HEK293 (cell line): ENCODE measurements around the gene ZDHHC3.

Source experiments
- CTCF ChIP-seq: fragments of 450-650 bp; formaldehyde crosslinking; IDR thresholded peaks from 2 replicates; pipeline ENCODE4 v1.5.1; 2016; ENCODE audit warnings: missing biosample characterization, missing genetic modification characterization
- ZNF621 ChIP-seq: fragments of 450-650 bp; formaldehyde crosslinking; IDR thresholded peaks from 2 replicates; pipeline ENCODE4 v1.5.1; 2017; ENCODE audit warnings: missing biosample characterization, missing genetic modification characterization
- TF ChIP-seq, protein P1 (sequence below): fragments of 450-650 bp; formaldehyde crosslinking; IDR thresholded peaks from 2 replicates; pipeline ENCODE4 v1.5.1; 2017; ENCODE audit warnings: missing biosample characterization, missing genetic modification characterization
- TF ChIP-seq, protein P2 (sequence below): fragments of 450-650 bp; formaldehyde crosslinking; IDR thresholded peaks from 2 replicates; pipeline ENCODE4 v1.5.1; 2016; ENCODE audit warnings: missing biosample characterization, missing genetic modification characterization

DNA sequence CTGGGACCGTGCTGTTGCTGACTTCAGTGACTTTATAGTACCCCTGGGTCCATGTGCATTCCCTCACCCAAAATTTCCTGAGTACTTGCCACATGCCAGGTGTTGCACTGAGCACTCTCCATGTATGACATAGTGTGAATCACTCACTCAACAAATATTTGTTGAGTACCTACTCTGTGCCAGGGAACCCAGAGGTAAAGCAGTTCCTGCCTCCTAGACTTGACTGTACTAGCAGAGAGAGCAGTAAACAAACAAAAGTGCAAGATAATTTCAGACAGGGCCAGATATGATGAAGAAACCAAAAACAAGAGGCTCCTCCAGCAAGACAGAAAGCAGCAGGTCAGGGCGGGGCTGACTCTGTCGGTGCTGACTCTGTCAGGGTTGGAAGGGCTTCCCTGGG, 89.4 kb downstream of the ZDHHC3 start:
- TF ChIP-seq CTCF, result no peak
- no peak for TF ChIP-seq ZNF621 (tag by site-specific recombination)
- TF ChIP-seq, protein P1, sequence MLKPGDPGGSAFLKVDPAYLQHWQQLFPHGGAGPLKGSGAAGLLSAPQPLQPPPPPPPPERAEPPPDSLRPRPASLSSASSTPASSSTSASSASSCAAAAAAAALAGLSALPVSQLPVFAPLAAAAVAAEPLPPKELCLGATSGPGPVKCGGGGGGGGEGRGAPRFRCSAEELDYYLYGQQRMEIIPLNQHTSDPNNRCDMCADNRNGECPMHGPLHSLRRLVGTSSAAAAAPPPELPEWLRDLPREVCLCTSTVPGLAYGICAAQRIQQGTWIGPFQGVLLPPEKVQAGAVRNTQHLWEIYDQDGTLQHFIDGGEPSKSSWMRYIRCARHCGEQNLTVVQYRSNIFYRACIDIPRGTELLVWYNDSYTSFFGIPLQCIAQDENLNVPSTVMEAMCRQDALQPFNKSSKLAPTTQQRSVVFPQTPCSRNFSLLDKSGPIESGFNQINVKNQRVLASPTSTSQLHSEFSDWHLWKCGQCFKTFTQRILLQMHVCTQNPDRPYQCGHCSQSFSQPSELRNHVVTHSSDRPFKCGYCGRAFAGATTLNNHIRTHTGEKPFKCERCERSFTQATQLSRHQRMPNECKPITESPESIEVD, result no peak
- TF ChIP-seq, protein P2, sequence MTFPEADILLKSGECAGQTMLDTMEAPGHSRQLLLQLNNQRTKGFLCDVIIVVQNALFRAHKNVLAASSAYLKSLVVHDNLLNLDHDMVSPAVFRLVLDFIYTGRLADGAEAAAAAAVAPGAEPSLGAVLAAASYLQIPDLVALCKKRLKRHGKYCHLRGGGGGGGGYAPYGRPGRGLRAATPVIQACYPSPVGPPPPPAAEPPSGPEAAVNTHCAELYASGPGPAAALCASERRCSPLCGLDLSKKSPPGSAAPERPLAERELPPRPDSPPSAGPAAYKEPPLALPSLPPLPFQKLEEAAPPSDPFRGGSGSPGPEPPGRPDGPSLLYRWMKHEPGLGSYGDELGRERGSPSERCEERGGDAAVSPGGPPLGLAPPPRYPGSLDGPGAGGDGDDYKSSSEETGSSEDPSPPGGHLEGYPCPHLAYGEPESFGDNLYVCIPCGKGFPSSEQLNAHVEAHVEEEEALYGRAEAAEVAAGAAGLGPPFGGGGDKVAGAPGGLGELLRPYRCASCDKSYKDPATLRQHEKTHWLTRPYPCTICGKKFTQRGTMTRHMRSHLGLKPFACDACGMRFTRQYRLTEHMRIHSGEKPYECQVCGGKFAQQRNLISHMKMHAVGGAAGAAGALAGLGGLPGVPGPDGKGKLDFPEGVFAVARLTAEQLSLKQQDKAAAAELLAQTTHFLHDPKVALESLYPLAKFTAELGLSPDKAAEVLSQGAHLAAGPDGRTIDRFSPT (tag by site-specific recombination), result no peak
